ENCODE results near the gene NPAT.

GRCh38 chr11:108111126-108111525 lies 111.3 kb downstream of the NPAT start:
- TF ChIP-seq HDAC6 (IDR thresholded peaks at IDR 0.05; ENCODE audit: low read depth, low read length) (no peak), ZNF639 (CRISPR knock-in tag; conservative IDR thresholded peaks at IDR 0.05) (no peak), CTCF (CRISPR knock-in tag; IDR thresholded peaks at IDR 0.05) (no peak), NR3C1 (CRISPR knock-in tag; IDR thresholded peaks at IDR 0.05) (no peak), WIZ (CRISPR knock-in tag; IDR thresholded peaks at IDR 0.05) (no peak), ARNT (IDR thresholded peaks at IDR 0.05) (no peak)
- TF ChIP-seq, protein P1, sequence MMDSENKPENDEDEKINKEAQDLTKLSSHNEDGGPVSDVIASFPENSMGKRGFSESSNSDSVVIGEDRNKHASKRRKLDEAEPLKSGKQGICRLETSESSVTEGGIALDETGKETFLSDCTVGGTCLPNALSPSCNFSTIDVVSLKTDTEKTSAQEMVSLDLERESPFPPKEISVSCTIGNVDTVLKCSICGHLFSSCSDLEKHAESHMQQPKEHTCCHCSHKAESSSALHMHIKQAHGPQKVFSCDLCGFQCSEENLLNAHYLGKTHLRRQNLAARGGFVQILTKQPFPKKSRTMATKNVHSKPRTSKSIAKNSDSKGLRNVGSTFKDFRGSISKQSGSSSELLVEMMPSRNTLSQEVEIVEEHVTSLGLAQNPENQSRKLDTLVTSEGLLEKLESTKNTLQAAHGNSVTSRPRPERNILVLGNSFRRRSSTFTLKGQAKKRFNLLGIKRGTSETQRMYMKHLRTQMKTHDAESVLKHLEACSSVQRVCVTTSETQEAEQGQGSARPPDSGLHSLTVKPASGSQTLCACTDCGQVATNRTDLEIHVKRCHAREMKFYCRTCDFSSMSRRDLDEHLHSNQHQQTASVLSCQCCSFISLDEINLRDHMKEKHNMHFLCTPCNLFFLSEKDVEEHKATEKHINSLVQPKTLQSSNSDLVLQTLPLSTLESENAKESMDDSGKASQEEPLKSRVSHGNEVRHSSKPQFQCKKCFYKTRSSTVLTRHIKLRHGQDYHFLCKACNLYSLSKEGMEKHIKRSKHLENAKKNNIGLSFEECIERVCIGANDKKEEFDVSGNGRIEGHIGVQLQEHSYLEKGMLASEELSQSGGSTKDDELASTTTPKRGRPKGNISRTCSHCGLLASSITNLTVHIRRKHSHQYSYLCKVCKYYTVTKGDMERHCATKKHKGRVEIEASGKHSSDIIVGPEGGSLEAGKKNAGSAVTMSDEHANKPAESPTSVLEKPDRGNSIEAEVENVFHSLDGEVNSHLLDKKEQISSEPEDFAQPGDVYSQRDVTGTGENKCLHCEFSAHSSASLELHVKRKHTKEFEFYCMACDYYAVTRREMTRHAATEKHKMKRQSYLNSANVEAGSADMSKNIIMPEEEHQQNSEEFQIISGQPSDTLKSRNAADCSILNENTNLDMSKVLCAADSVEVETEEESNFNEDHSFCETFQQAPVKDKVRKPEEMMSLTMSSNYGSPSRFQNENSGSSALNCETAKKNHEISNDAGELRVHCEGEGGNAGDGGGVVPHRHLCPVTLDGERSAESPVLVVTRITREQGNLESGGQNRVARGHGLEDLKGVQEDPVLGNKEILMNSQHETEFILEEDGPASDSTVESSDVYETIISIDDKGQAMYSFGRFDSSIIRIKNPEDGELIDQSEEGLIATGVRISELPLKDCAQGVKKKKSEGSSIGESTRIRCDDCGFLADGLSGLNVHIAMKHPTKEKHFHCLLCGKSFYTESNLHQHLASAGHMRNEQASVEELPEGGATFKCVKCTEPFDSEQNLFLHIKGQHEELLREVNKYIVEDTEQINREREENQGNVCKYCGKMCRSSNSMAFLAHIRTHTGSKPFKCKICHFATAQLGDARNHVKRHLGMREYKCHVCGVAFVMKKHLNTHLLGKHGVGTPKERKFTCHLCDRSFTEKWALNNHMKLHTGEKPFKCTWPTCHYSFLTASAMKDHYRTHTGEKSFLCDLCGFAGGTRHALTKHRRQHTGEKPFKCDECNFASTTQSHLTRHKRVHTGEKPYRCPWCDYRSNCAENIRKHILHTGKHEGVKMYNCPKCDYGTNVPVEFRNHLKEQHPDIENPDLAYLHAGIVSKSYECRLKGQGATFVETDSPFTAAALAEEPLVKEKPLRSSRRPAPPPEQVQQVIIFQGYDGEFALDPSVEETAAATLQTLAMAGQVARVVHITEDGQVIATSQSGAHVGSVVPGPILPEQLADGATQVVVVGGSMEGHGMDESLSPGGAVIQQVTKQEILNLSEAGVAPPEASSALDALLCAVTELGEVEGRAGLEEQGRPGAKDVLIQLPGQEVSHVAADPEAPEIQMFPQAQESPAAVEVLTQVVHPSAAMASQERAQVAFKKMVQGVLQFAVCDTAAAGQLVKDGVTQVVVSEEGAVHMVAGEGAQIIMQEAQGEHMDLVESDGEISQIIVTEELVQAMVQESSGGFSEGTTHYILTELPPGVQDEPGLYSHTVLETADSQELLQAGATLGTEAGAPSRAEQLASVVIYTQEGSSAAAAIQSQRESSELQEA (CRISPR knock-in tag; IDR thresholded peaks at IDR 0.05; ENCODE audit: not compliant biosample characterization) = no peak

Data from HepG2 (cell line).